Adipocyte (in vitro differentiated cells): ENCODE data around the gene DNAJB5.

Experiments used
- DNase-seq: peaks from one replicate; pipeline ENCODE4 v3.0.0-alpha.2; 2015; ENCODE audit warnings: low read depth
- H3K27me3 ChIP-seq: replicated peaks from 2 replicates; pipeline ENCODE4 v1.7.0; 2013; ENCODE audit warnings: mild to moderate bottlenecking, low read length, moderate library complexity; ENCODE audit not compliant: control insufficient read depth, insufficient read depth
- H3K36me3 ChIP-seq: 2 replicates; pipeline ENCODE4 v1.7.0; 2013; ENCODE audit warnings: low read length, mild to moderate bottlenecking, moderate library complexity; ENCODE audit not compliant: control insufficient read depth, insufficient read depth, severe bottlenecking
- H3K4me1 ChIP-seq: 2 replicates; pipeline ENCODE4 v1.7.0; 2013; ENCODE audit warnings: mild to moderate bottlenecking, low read length, moderate library complexity; ENCODE audit not compliant: control insufficient read depth, insufficient read depth
- H3K4me3 ChIP-seq: 2 replicates; pipeline ENCODE4 v1.7.0; 2013; ENCODE audit warnings: mild to moderate bottlenecking, low read length, moderate library complexity
- H3K9ac ChIP-seq: 2 replicates; pipeline ENCODE4 v1.7.0; 2013; ENCODE audit warnings: mild to moderate bottlenecking, low read length, moderate library complexity
- H3K9me3 ChIP-seq: 2 replicates; pipeline ENCODE4 v1.7.0; 2013; ENCODE audit warnings: mild to moderate bottlenecking, low read length, moderate library complexity; ENCODE audit not compliant: control insufficient read depth

Gene DNAJB5

GRCh38 chr9:35033101-35033500, 43.6 kb downstream of the DNAJB5 start:
- DNase-seq, result no peak
- H3K4me1 ChIP-seq, result peaks cover 7% of the 10 kb centered on the region
- H3K4me3 ChIP-seq, result no peak overlapping the region
- no peaks in the 10 kb centered on the region for H3K27me3 ChIP-seq
- peaks cover 30% of the 10 kb centered on the region for H3K36me3 ChIP-seq
- H3K9me3 ChIP-seq, result no peaks in the 10 kb centered on the region
- H3K9ac ChIP-seq, result no peak overlapping the region

- no peaks in the 10 kb centered on the region for H3K9me3 ChIP-seq
- no peaks in the 10 kb centered on the region for H3K27me3 ChIP-seq
- H3K36me3 ChIP-seq, result peaks cover 34% of the 10 kb centered on the region
- H3K4me1 ChIP-seq, result peaks cover 4% of the 10 kb centered on the region
- no peak for DNase-seq
- peak overlapping the region; percentile 71 for H3K9ac ChIP-seq
- peak overlapping the region; percentile 55 for H3K4me3 ChIP-seq
Observed at GRCh38 chr9:35035851-35036701, 46.5 kb downstream of the DNAJB5 start.

- Histone ChIP-seq H3K36me3 (peaks cover 39% of the 10 kb centered on the region), H3K9ac (no peak overlapping the region), H3K27me3 (no peaks in the 10 kb centered on the region), H3K4me1 (peaks cover 13% of the 10 kb centered on the region), H3K9me3 (no peaks in the 10 kb centered on the region), H3K4me3 (no peak overlapping the region)
- DNase-seq, result peak; percentile 38
Observed at GRCh38 chr9:35042081-35042604, 52.6 kb downstream of the DNAJB5 start.

GRCh38 chr9:35042891-35043545, 53.5 kb downstream of the DNAJB5 start:
- Histone ChIP-seq H3K4me3 (no peak overlapping the region), H3K9me3 (no peaks in the 10 kb centered on the region), H3K9ac (no peak overlapping the region), H3K36me3 (peaks cover 37% of the 10 kb centered on the region), H3K27me3 (no peaks in the 10 kb centered on the region), H3K4me1 (peaks cover 13% of the 10 kb centered on the region)
- no peak for DNase-seq

- Histone ChIP-seq H3K4me3 (no peak overlapping the region), H3K36me3 (peaks cover 42% of the 10 kb centered on the region), H3K4me1 (peaks cover 13% of the 10 kb centered on the region), H3K9ac (no peak overlapping the region), H3K27me3 (no peaks in the 10 kb centered on the region), H3K9me3 (no peaks in the 10 kb centered on the region)
- DNase-seq, result no peak
Observed at GRCh38 chr9:35044071-35044470, 54.5 kb downstream of the DNAJB5 start.
